Neural progenitor cell (in vitro differentiated cells): ENCODE data around the gene GREM1.

ENCODE experiments used
- EZH2 ChIP-seq: fragments of 200-600 bp; sonication (generic); IDR thresholded peaks from 2 replicates; pipeline ENCODE4 v1.6.1; 2017; ENCODE audit warnings: antibody characterized with exemption, mild to moderate bottlenecking, moderate library complexity
- TF ChIP-seq, protein P1 (sequence below): fragments of 200-600 bp; sonication (generic); IDR thresholded peaks from 2 replicates; pipeline ENCODE4 v1.5.1; 2017; ENCODE audit warnings: antibody characterized with exemption, mild to moderate bottlenecking

DNA sequence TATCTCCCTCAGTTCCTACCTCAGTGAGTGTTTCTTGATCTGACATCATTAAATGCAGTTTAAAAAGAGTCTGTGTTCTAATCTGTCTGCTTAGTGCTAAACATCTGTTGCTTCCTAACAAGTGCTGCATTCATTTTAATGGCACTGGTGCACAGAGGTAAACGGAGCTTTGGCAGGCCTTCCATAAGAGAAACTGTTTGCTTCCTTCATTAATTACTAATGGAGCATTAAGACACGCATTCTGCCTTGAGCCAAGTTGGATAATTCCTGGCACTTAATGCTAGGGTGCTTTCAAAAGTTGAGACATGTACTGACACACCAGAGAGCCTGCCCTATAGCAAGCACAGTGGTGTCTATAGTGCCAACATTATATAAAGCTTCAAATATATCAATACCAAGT lies 41.6 kb upstream of the GREM1 start:
- TF ChIP-seq EZH2, result no peak
- TF ChIP-seq, protein P1, sequence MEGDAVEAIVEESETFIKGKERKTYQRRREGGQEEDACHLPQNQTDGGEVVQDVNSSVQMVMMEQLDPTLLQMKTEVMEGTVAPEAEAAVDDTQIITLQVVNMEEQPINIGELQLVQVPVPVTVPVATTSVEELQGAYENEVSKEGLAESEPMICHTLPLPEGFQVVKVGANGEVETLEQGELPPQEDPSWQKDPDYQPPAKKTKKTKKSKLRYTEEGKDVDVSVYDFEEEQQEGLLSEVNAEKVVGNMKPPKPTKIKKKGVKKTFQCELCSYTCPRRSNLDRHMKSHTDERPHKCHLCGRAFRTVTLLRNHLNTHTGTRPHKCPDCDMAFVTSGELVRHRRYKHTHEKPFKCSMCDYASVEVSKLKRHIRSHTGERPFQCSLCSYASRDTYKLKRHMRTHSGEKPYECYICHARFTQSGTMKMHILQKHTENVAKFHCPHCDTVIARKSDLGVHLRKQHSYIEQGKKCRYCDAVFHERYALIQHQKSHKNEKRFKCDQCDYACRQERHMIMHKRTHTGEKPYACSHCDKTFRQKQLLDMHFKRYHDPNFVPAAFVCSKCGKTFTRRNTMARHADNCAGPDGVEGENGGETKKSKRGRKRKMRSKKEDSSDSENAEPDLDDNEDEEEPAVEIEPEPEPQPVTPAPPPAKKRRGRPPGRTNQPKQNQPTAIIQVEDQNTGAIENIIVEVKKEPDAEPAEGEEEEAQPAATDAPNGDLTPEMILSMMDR, result no peak
